NOMO-1 (cell line): ENCODE measurements around the gene TMEM140.
"Not testable (repeated sequence)": the region's sequence is repeated elsewhere in the genome, so short reads cannot be mapped to it uniquely, and the experiment has no call there.

ENCODE experiments used
- DNase-seq, 2 experiments: peaks; one replicate each; lab custom pipeline; 2025; ENCODE audit not compliant: unreplicated experiment in 2 of 2; lab: John Stamatoyannopoulos, UW

The TMEM140 gene

DNA sequence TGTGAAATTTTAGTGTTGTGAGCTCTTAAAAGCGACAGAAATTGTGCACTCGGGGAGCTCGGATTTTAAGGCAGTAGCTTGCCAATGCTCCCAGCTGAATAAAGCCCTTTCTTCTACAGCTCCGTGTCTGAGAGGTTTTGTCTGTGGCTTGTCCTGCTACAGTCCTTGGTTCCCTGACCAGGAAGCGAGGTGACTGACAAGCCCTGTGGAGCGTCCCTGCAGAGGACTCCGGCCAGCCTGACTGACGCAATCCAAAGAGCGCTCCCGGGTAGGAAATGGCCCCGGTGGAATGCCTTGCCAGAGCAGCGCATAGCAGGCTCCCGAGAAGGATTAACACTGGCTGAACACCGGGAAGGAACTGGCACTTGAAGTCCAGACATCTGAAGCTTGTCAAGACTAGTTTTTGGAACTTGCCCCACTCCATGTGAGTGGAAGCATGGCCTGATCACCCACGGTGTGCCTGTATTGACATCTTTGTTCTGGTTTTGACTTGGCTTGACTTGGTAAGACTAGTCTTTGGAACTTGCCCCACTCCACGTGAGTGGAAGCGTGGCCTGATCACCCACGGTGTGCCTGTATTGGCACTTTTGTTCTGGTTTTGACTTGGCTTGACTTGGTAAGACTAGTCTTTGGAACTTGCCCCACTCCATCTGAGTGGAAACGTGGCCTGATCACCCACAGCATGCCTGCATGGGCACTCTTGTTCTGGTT, 23.9 kb downstream of the TMEM140 start:
- DNase-seq, result not testable (repeated sequence)

DNA sequence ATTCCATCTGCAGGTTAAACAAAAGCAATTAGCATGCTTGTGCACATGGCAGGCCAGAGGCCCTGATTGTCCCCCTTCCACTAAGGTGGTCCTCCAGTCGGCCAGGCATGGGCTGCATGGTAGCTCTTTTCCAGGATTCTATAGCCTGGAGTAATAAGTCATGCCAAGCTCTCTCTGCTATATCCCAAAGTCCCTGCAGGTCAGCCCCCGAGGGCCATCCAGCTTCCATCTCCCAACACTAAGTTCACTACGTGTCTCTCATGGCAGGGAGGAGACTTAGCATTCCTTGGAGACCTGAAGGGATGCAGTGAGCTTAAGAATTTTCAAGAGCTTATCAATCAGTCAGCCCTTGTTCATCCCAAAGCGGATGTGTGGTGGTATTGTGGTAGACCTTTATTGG, 26.0 kb downstream of the TMEM140 start:
- not testable (repeated sequence) for DNase-seq

DNA sequence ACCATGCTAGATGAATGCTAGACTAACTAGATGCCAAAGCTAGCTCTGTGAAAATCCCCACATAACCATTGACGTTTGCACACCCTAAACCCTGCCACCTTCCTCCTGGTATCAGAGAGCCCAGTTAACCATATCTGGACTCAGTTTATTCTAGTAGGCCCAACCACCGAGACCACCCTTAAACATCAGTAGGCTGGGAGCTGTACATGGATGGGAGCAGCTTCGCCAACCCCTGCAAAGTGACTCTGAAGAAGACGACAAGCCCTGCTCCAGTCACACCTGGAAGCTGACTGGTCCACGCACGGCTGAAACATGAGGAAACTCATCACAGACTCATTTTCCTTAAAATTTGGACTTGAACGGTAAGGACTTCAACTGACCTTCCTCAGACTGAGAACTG, 27.1 kb downstream of the TMEM140 start:
- no peak for DNase-seq

DNA sequence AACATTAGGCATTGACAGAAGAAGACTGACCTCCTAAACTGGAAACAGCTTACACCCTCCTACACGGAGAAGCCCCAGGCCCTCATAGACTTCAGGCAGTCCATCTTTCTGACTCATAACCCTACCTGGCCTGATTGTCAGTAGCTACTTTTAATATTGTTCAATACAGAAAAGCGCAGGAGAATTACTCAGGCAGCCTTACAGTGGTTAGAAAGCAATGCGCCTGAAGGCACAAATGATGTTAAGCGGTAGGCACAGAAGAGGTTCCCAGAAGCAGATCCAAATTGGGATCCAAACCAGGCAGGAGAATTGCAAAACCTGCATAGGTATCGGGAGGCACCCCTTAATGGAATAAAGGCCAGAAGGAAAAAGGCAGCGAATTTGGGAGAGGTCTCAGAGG, 28.1 kb downstream of the TMEM140 start:
- no peak for DNase-seq

DNA sequence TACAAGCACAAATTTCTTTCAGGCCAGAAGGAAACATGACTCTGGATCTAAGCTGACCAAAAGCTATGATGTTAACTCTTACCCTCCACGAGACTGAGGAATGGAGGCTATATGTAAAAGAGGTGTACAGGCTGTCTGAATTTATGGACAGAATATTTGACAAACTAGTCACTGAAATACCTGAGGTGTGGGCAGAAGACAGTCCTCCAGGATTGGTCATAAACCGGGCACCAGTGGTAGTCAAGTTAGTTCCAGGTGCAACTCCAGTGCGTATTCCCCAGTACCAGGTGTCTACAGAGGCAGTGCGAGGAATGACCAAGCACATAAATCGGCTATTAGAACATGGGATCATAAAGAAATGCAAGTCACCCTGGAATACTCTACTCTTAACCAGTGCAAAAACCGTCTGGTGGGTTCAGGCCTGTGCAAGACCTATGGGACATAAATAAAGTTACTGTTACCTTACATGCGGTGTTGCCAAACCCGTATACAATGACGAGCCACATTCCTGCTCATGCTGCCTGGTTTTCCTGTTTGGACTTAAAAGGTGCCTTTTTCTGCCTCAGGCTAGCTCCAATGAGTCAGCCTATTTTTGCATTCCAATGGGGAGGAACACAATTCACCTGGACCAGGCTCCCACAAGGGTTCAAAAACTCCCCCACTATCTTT, 29.3 kb downstream of the TMEM140 start:
- no peak for DNase-seq

DNA sequence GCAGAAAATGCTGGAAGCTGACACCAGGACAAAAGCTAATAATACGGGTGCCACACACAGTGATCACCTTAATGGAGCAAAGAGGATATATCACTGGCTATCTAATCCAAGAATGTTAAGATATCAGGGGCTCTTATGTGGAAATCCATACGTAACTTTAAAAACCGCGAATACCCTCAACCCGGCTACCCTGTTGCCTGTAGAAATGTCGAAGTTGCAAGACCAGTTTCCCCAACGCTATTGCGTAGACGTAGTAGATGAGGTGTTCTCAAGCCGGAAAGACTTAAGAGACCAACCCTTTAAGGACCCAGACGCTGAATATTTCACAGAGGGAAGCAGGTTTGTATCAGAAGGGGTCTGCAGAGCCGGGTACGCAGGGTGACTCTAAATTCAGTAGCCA, 30.5 kb downstream of the TMEM140 start:
- DNase-seq, result no peak

DNA sequence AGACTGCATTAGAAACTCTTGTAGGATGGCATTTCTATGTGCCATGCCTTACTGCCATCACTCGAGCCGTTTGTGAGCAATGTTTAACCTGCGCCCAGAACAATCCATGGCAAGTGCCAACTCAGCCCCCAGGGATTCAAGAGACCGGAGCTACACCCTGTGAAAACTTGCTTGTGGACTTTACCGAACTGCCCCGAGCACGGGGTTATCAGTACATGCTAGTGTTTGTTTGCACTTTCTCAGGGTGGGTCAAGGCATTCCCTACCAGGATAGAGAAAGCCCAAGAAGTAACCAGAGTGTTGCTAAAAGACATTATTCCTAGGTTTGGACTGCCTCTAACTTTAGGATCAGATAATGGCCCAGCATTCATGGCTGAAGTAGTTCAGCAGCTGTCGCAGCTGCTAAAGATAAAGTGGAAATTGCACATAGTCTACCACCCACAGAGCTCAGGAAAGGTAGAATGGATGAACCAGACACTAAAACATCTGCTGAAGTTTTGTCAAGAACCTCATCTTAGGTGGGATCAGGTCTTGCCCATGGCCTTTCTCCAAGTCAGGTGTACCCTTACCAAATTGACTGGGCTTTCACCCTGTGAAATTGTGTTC, 31.6 kb downstream of the TMEM140 start:
- no peak for DNase-seq

DNA sequence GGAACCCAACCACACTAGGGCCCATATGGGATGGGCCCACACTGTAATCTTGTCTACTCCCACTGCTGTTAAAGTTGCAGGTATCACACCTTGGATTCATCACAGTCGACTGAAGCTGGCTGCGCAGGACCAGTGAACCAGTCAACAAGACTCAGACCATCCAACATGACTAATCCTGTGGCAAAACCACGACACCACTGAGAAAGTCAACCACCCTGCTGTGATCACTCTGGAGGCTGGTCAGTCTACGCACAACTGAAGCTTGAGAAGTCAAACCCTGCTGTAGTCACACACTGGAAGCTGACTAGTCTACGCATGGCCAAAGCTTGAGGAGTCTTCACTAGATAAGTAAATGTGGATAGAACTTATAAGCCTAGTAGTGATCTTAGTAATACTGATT, 32.2 kb downstream of the TMEM140 start:
- no peak for DNase-seq

DNA sequence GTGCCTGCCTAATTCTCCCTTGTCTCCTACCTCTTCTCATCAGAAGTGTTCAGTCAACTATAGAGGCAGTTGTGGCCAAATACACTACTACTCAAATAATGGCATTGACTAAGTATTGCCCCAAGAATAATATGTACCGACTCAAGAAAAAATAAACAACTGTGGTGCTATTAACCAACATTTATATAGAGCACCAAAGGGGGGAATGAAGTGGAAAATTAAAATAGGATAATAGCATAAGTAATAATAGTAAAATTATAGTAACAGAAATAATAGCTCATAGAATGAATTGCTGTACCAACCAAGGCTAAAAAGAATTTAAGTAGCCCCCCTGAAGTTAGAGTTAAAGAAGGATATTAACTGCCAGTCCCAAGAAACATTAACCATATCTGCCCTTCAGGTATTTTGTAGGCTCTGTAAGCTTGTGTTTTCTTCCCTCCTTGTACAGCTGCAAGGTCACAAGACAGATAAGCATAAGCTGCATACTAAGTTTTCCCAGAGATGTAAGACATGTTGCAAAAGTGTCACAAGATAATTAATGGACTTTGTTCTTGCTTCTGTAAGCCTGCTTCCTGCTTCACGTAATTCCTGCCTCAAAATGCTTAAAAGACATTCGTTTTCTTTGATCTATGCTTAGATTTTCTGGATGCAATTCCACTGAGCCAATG, 33.5 kb downstream of the TMEM140 start:
- no peak for DNase-seq

DNA sequence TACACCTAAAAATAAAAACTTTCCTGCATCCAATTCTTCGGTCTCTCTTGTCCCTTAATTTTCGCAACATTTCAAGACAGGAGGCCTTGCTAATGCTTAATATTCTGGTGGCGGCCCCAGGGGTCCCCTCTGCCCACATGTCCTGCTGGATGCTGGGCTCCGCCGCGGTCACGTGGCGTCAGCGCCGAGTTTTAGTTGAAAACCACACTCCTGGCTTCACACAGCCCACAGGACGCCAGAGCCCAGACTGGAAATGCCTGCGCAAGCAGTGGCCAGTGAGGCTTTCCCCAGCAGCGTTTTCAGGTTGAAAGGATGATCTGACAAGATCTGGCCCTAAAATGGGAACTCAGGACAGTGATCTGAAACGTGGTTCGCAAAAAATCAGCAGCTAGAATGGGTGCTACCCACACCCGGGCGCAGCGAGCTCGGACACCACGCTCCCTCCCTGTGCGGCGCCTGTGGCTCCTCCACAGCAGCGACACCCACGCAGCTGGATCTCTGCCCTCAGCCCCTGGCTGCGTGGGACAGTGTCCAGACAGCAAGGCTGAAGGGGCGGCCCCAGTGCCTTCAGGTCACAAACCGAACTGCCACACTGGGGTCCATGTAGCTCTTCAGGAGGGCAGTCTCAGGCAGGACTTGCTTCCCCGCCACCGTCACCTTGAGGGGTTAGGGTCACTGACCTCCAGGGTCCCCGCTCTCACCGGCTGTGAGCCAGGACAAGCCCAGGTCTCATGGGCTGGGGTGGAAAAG, 34.2 kb downstream of the TMEM140 start:
- DNase-seq, result no peak

DNA sequence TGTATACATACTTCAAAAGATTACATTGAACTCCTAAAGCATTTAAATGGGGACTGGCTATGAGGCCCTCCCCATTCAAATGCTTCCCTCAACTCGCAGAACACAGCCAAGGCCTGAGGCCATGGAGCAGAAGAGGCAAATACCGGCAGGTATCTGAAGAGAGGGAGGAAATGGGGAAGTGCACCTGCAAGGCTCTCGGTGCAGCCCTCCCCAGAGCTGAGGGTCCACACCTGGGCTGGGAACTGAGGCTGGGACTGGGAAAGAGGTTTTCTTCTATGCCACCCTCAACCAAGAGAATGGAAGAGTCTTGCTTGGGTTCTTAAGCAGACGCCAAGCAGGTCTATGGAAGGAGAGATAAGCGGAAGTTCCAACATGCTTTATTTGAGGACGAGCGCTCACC, 35.6 kb downstream of the TMEM140 start:
- no peak for DNase-seq

DNA sequence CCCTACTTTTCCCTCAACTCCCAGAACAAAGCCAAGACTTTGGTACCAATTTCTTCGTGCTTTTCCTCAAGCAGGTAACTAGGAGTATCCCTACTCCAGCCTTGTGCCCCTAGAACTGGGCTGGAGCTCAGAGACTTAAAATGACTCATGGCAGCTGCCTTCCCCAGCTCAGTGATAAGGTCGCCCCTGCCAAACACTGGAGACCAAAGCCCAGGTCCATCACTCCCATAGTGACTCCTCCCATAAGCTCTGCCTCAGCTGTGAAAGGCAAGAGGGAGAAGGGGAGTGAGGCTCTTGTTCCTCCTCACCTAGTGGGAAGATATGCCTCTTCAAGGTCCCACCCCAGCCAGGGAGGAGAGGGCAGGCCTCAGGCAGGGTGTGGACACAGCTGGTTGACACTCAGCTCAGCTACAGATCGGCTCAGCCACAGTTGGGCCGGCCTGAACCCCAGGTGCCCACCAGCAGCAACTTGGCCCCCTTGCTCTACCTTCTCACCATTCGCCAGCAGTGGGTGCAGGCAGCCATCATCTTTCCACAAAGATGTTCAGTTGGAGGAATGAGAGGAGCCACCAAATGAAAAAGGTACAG, 36.5 kb downstream of the TMEM140 start:
- DNase-seq, result no peak

DNA sequence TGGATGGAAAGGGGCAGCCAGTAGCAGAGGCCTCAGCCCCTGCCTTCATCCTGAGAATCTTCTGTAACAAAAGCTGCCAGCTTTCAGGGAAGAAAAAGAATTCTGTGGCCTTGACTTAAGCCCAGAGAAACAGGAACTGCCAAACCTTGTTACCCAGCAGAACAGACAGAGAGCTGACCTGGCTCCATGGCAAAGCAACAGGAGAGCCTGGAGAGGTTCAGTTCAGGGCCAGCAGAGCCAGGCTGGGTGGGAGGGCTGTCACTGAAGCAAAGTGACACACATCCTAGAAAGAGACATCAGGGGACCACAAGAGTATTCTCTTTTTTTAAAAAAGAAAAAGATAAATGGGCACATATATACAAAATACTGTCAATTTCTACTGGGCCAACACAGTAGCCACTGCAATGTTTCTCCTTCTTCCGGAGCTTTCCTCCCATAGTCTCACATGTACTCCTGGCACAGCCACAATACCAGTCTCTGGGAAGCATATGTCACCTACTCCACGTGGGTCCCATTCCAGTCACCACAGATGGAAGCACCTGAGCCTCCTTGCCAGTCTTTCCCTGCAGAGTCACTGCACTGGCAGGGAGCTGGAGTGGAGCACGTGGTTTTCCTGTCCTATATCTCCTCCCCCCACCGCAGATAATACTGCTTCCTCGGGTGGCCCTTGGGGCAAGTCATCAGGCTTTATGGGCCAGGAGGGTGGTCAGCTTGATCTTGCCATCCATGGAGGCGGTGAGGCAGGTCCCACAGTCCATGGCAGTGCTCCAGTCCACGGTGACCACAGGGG, 37.8 kb downstream of the TMEM140 start:
- DNase-seq, result no peak

DNA sequence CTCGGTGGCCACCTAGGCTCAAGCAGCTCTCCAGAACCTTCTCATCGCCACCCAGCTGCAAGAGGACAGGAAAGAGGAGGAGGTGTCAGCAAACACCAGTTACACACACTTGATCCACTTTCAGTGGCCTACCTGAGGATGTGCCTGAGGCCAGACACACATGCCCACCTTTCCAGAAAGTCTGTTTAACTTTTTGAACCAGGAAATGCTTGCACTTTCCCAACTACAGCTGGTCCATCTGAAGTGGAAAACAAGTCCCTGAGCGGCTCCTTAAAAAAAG, 38.3 kb downstream of the TMEM140 start:
- no peak for DNase-seq

DNA sequence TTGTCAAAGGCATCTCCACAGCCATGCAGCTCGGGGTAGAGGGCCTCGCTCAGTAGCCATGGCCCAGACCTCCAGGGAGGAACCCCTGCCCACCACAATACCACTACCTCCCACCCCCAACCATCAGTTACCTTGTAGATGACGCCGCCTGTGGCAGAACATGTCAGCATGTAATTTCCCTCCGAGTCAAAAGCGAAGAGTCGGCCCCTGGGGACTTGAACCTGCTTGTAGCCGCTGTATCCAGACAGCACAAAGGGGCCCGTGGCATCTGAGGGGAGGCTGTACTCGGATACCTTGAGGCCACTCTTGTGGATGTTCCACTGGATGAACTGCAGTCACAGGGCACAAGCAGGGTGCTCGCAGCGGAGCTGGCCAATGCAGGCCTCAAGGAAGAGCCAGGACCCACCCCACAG, 39.0 kb downstream of the TMEM140 start:
- DNase-seq, result no peak

DNA sequence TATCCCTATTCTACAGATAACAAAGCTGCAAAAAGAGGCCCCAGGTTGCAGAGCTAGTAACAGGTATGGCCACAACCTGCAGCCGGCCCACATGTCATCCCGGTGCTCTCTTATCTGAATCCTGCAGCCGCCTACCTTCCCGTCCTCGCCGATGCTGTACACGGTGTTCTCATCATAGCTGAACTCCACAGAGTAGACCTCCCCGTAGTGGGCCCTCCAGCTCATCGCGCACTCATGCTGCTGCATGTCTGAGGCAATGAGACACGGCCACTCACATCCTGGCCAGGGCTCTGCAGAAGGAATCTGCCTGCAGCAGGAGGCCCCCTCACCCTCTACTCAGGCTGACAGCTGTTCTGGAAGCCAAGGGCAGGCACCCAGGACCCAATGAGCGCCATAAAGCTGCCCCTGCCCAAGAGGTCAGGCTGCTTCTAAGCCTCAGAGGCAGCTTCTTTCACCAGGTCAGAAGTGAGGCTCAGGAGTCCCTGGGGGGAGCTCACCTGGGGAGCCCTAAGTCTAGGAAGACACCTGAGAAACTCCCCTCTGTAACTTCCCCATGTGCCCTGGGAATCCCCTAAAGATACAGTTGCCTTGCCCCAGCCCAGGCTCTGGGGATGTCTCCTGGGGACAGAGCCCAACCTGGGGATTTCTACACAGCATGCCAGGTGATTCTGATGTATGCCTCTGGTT, 40.6 kb downstream of the TMEM140 start:
- no peak for DNase-seq

DNA sequence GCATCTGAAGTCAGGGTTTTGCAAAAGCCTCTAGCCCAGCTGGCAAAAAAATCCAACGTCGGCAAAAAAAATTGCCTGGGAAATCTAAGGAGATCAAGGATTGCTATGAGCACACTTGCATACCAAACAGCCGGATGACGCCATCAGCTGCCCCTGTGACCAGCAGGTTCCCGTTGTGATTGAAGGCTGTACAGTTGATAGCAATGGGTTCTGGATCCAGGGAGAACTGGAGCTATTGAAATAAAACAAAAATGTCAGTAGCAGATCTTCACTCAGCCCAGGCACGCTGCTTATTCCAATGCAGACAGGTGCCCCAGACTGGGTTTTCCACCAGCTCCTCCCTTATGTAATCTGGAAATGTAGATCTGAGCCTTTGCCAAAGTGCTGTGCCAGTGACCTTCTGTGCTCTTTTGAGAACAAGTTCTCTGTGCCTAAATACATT, 41.4 kb downstream of the TMEM140 start:
- DNase-seq, result no peak

DNA sequence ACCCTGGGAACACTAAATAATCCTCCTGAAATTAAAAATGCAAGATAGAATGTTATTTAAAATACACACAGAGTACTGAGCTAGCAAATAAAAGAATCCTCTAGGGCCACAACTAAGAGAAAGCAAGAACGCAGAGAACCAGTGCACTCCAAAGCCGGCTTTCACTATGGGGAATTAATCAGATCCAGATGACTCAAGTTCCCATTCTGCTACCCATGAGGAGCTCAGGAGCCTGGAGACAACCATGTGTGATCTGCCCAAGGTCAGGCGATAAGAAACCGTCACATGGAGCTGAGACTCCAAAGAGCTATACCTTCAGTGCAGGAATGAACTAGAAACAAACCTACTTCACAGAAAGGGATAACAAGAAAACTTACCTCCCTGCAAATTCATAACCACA, 42.1 kb downstream of the TMEM140 start:
- no peak for DNase-seq

DNA sequence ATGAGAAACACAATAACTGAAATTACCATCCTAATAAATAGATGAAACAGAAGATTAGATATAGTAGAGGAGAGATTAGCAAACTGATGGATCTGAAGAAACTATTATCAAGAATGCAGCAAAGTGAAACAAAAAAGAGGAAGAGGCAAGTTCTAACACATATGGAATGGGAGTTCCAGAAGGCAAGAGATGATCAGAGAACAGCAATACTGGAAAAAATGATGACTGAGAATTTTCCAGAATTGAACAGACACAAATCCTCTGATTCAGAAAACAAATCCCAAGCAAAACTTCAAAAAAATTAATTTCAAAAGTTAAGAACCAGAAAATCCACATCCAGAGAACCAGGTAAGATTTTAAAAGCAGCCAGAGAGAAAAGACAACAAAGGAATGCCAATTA, 42.8 kb downstream of the TMEM140 start:
- no peak for DNase-seq
